Measurements from ENCODE around the gene SURF4. TPM values are rescaled to one million over a fixed set of nuclear protein-coding genes. Genes with fewer than 3 reads are reported as not detected.
A peak's percentile ranks its signal among the peaks of the same experiment; 100 is the strongest.
"Not testable (repeated sequence)": the region's sequence is repeated elsewhere in the genome, so short reads cannot be mapped to it uniquely, and the experiment has no call there.

The SURF4 gene
- total and polyA plus RNA-seq, 2 experiments from 2014 or later, result 354 to 360 TPM

GRCh38 chr9:133379153-133380086 is 3.6 kb upstream of the SURF4 start:
- H3K79me2 ChIP-seq, result peaks cover 13% of the 10 kb centered on the region
- H3K9me2 ChIP-seq (replicated peaks; ENCODE audit: insufficient read depth), result no peaks in the 10 kb centered on the region
- 91% methylated on average over 14 of the region's 14 CpGs for WGBS (ENCODE audit: low lambda C conversion rate, missing lambda C conversion rate)
- no peak overlapping the region for H2AFZ ChIP-seq
- H3K4me2 ChIP-seq, result no peak overlapping the region
- peaks cover 7% of the 10 kb centered on the region for H4K20me1 ChIP-seq (ENCODE audit: insufficient read depth, poor library complexity, severe bottlenecking)
- H3K4me1 ChIP-seq (ENCODE audit: insufficient read depth), result peaks cover 2% of the 10 kb centered on the region
- TF ChIP-seq EZH2phosphoT487 (IDR thresholded peaks at IDR 0.05; ENCODE audit: low read depth, severe bottlenecking, unreplicated experiment), result no peak
- no peaks in the 10 kb centered on the region for H3K9me3 ChIP-seq (ENCODE audit: low read depth)
- H3K27ac ChIP-seq, result no peak overlapping the region
- no peaks in the 10 kb centered on the region for H3K36me3 ChIP-seq (replicated peaks; ENCODE audit: insufficient read depth, low read depth)
- no peaks in the 10 kb centered on the region for H3K27me3 ChIP-seq
- H3K4me3 ChIP-seq, result no peak overlapping the region
- no peak for DNase-seq (ENCODE audit: low spot score)

GRCh38 chr9:133378408-133378962 is 2.6 kb upstream of the SURF4 start:
- Histone ChIP-seq H4K20me1 (ENCODE audit: insufficient read depth, poor library complexity, severe bottlenecking) (peaks cover 16% of the 10 kb centered on the region), H3K4me1 (ENCODE audit: insufficient read depth) (peaks cover 8% of the 10 kb centered on the region), H3K9me2 (replicated peaks; ENCODE audit: insufficient read depth) (no peaks in the 10 kb centered on the region), H3K79me2 (peaks cover 22% of the 10 kb centered on the region), H3K36me3 (replicated peaks; ENCODE audit: insufficient read depth, low read depth) (no peaks in the 10 kb centered on the region), H3K4me2 (no peak overlapping the region), H3K27ac (no peak overlapping the region), H3K27me3 (no peaks in the 10 kb centered on the region), H3K4me3 (no peak overlapping the region), H3K9me3 (ENCODE audit: low read depth) (no peaks in the 10 kb centered on the region), H2AFZ (no peak overlapping the region)
- DNase-seq (ENCODE audit: low spot score), result no peak
- 88% methylated on average over 1 of the region's 1 CpG for WGBS (ENCODE audit: low lambda C conversion rate, missing lambda C conversion rate)
- TF ChIP-seq EZH2phosphoT487 (IDR thresholded peaks at IDR 0.05; ENCODE audit: low read depth, severe bottlenecking, unreplicated experiment) (no peak), EZH2 (IDR thresholded peaks at IDR 0.05; ENCODE audit: borderline replicate concordance) (no peak)
- TF ChIP-seq, protein P1, sequence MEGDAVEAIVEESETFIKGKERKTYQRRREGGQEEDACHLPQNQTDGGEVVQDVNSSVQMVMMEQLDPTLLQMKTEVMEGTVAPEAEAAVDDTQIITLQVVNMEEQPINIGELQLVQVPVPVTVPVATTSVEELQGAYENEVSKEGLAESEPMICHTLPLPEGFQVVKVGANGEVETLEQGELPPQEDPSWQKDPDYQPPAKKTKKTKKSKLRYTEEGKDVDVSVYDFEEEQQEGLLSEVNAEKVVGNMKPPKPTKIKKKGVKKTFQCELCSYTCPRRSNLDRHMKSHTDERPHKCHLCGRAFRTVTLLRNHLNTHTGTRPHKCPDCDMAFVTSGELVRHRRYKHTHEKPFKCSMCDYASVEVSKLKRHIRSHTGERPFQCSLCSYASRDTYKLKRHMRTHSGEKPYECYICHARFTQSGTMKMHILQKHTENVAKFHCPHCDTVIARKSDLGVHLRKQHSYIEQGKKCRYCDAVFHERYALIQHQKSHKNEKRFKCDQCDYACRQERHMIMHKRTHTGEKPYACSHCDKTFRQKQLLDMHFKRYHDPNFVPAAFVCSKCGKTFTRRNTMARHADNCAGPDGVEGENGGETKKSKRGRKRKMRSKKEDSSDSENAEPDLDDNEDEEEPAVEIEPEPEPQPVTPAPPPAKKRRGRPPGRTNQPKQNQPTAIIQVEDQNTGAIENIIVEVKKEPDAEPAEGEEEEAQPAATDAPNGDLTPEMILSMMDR (IDR thresholded peaks at IDR 0.05; ENCODE audit: poor library complexity), result no peak

GRCh38 chr9:133377721-133378216 is 1.9 kb upstream of the SURF4 start:
- Histone ChIP-seq H3K36me3 (replicated peaks; ENCODE audit: insufficient read depth, low read depth) (no peaks in the 10 kb centered on the region), H3K9me3 (ENCODE audit: low read depth) (no peaks in the 10 kb centered on the region), H3K27ac (no peak overlapping the region), H3K79me2 (peaks cover 29% of the 10 kb centered on the region), H3K4me1 (ENCODE audit: insufficient read depth) (peaks cover 8% of the 10 kb centered on the region), H3K27me3 (no peaks in the 10 kb centered on the region), H3K4me2 (no peak overlapping the region), H3K9me2 (replicated peaks; ENCODE audit: insufficient read depth) (no peaks in the 10 kb centered on the region), H2AFZ (no peak overlapping the region), H4K20me1 (ENCODE audit: insufficient read depth, poor library complexity, severe bottlenecking) (peaks cover 23% of the 10 kb centered on the region), H3K4me3 (no peak overlapping the region)
- WGBS (ENCODE audit: low lambda C conversion rate, missing lambda C conversion rate), result 68% methylated on average over 6 of the region's 6 CpGs
- no peak for DNase-seq (ENCODE audit: low spot score)
- no peak for TF ChIP-seq EZH2 (IDR thresholded peaks at IDR 0.05; ENCODE audit: borderline replicate concordance)
- no peak for TF ChIP-seq EZH2phosphoT487 (IDR thresholded peaks at IDR 0.05; ENCODE audit: low read depth, severe bottlenecking, unreplicated experiment)
- TF ChIP-seq, protein P1 (IDR thresholded peaks at IDR 0.05; ENCODE audit: poor library complexity), result no peak

- not testable (repeated sequence) for H3K27me3 ChIP-seq; H2AFZ ChIP-seq; H3K9me2 ChIP-seq (replicated peaks; ENCODE audit: insufficient read depth); H3K36me3 ChIP-seq (replicated peaks; ENCODE audit: insufficient read depth, low read depth); H3K9me3 ChIP-seq (ENCODE audit: low read depth); DNase-seq (ENCODE audit: low spot score); H3K4me3 ChIP-seq; H3K27ac ChIP-seq
- 95% methylated on average over 14 of the region's 14 CpGs for WGBS (ENCODE audit: low lambda C conversion rate, missing lambda C conversion rate)
- peaks cover 34% of the 10 kb centered on the region for H3K79me2 ChIP-seq
- peak overlapping the region; percentile 92 for H3K4me2 ChIP-seq
- H3K4me1 ChIP-seq (ENCODE audit: insufficient read depth), result peaks cover 11% of the 10 kb centered on the region
- peaks cover 28% of the 10 kb centered on the region for H4K20me1 ChIP-seq (ENCODE audit: insufficient read depth, poor library complexity, severe bottlenecking)
Measured at GRCh38 chr9:133377280-133377679, 1.4 kb upstream of the SURF4 start.

Measured in hepatocyte (in vitro differentiated cells).